K562 (cell line): Measurements from ENCODE around the gene FAM149A. TPM values are rescaled to one million over a fixed set of nuclear protein-coding genes. Genes with fewer than 3 reads are reported as not detected.

ENCODE experiments used
- ARHGAP35 ChIP-seq: fragments of 450-650 bp; IDR thresholded peaks from 2 replicates; pipeline ENCODE4 v1.6.1; 2018; ENCODE audit not compliant: partially characterized antibody
- BCOR ChIP-seq: fragments of 450-650 bp; IDR thresholded peaks from 2 replicates; pipeline ENCODE4 v1.6.1; 2016
- BMI1 ChIP-seq: fragments of 150-350 bp; IDR thresholded peaks from 2 replicates; pipeline ENCODE4 v1.6.1; 2014; ENCODE audit warnings: low read length
- ELF1 ChIP-seq: fragments of 200-800 bp; sonication (Bioruptor generic); IDR thresholded peaks from 2 replicates; pipeline ENCODE4 v1.6.1; 2016; ENCODE audit warnings: missing genetic modification characterization, missing compliant biosample characterization
- MECOM ChIP-seq: fragments of 250-450 bp; sonication (Bioruptor Pico); IDR thresholded peaks from 2 replicates; pipeline ENCODE4 v1.8.0; 2022; ENCODE audit warnings: inconsistent platforms
- NFIX ChIP-seq: fragments of 250-450 bp; sonication (Bioruptor Pico); IDR thresholded peaks from 2 replicates; pipeline ENCODE4 v1.4.0; 2020; ENCODE audit warnings: low read depth, mild to moderate bottlenecking, moderate library complexity
- POLR2G ChIP-seq: fragments of 200-400 bp; formaldehyde crosslinking; IDR thresholded peaks from 2 replicates; pipeline ENCODE4 v1.6.1; 2017; ENCODE audit warnings: low read depth, mild to moderate bottlenecking, antibody characterized with exemption, low read length, moderate library complexity
- RHOXF2B ChIP-seq: fragments of 250-450 bp; sonication (Bioruptor Pico); conservative IDR thresholded peaks from 2 replicates; pipeline ENCODE4 v1.5.1; 2021
- TCFL5 ChIP-seq: fragments of 250-450 bp; sonication (Bioruptor Pico); conservative IDR thresholded peaks from 2 replicates; pipeline ENCODE4 v1.6.1; 2021; ENCODE audit warnings: mild to moderate bottlenecking, moderate library complexity, matching md5 sums
- TRIM28 ChIP-seq: fragments of 450-650 bp; IDR thresholded peaks from 2 replicates; pipeline ENCODE4 v1.6.1; 2017
- ZNF232 ChIP-seq: sonication (generic); formaldehyde crosslinking; IDR thresholded peaks from 2 replicates; pipeline ENCODE4 v1.8.0; 2022; ENCODE audit warnings: mild to moderate bottlenecking, missing genetic modification reagents
- ZNF253 ChIP-seq: fragments of 250-450 bp; sonication (Bioruptor Pico); conservative IDR thresholded peaks from 2 replicates; pipeline ENCODE4 v1.6.1; 2021; ENCODE audit warnings: mild to moderate bottlenecking
- ZNF311 ChIP-seq: fragments of 250-450 bp; sonication (Bioruptor Pico); IDR thresholded peaks from 2 replicates; pipeline ENCODE4 v1.4.0; 2020; ENCODE audit warnings: mild to moderate bottlenecking, moderate library complexity
- ZNF436 ChIP-seq: fragments of 250-450, 450-650 bp; sonication (Bioruptor Pico); formaldehyde crosslinking; IDR thresholded peaks from 2 replicates; pipeline ENCODE4 v1.7.0; 2020; ENCODE audit warnings: mild to moderate bottlenecking
- ZNF696 ChIP-seq: fragments of 250-450 bp; sonication (Bioruptor Pico); conservative IDR thresholded peaks from 2 replicates; pipeline ENCODE4 v1.4.0; 2020; ENCODE audit warnings: mild to moderate bottlenecking, moderate library complexity
- polyA plus RNA-seq, 8 experiments: library from polyadenylated mRNA; depleted of rRNA in 4 of 8; stranded (reverse) in 5 of 8; unstranded in 3 of 8; fragments of >200 nt; fragmentation: Nextera tagmentation in 2 of 8; fragmentation: Illumina TruSeq in 1 of 8; extraction: Ambion mirVana in 2 of 8; extraction: Trizol in 1 of 8; gene quantifications; 2 replicates each; pipeline versions ENCODE4 v1.2.1 to v1.2.3, GENCODE V29; 2011 to 2014; ENCODE audit warnings: inconsistent platforms in 1 of 8, missing spikeins in 1 of 8
- total RNA-seq, 7 experiments: library from RNA; depleted of rRNA in 6 of 7; stranded (reverse); fragments of >200 nt in 6 of 7; fragmentation: Illumina TruSeq in 2 of 7; extraction: Trizol in 2 of 7; gene quantifications; 2 replicates each; pipeline versions ENCODE4 v1.2.1 to v1.2.3, GENCODE V29; 2011 to 2021; ENCODE audit warnings: low replicate concordance in 1 of 7
- TF ChIP-seq, protein P1 (sequence below): fragments of 450-650 bp; conservative IDR thresholded peaks from 2 replicates; pipeline ENCODE4 v1.6.1; 2016; ENCODE audit warnings: missing genetic modification characterization, low read depth, mild to moderate bottlenecking, missing compliant biosample characterization, moderate library complexity
- TF ChIP-seq, protein P2 (sequence below): fragments of 450-650 bp; IDR thresholded peaks from 2 replicates; pipeline ENCODE4 v1.6.1; 2016
- TF ChIP-seq, protein P3 (sequence below): IDR thresholded peaks from 2 replicates; pipeline ENCODE4 v1.6.1; 2012; ENCODE audit warnings: low read depth, low read length, improper control_type of control experiment, borderline replicate concordance
- TF ChIP-seq, protein P4 (sequence below): sonication (generic); IDR thresholded peaks from 2 replicates; pipeline ENCODE4 v1.6.1; 2016
- TF ChIP-seq, protein P5 (sequence below): fragments of 450-650 bp; IDR thresholded peaks from 2 replicates; pipeline ENCODE4 v1.7.0; 2016; ENCODE audit warnings: borderline replicate concordance
- TF ChIP-seq, protein P6 (sequence below): fragments of 450-650 bp; IDR thresholded peaks from 2 replicates; pipeline ENCODE4 v1.6.1; 2017; ENCODE audit warnings: antibody characterized with exemption

FAM149A gene
- total and polyA plus RNA-seq, 9 of the 15 experiments (the other 6 are each of a cell fraction or from before 2014, with no cell fraction given): not detected

DNA sequence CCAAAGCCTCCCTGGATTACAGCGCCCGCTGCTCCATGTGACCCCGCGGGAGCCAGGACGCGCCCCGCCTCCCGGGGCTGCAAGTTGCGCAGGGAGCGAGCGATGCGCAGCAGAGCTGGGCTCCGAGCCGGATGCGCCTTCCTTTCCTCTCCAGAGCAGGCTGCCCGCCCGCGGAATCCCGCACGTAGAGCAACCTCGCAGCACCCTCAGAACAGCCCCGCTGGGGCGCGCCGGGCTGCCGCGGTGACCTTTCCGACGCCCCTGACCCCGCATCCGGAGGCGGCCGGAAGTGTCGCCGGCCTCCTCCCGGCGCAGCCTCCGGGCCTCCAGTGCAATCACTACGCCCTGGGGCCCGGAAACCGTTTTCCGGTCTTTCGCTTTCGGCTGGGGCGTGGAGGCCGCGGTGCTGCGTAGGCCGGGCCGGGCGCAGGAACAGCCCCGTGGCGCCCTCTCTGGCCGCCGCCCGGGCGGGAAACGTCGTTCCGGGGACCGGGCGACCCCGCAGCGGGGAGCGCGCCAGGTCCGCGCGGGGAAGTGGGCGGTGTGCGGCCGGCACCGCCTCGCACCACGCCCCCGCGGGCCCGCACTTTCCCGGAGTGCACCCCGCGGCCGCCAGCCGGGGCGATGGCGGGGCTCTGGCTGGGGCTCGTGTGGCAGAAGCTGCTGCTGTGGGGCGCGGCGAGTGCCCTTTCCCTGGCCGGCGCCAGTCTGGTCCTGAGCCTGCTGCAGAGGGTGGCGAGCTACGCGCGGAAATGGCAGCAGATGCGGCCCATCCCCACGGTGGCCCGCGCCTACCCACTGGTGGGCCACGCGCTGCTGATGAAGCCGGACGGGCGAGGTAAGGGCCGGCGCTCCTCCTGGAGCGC is 86.9 kb downstream of the FAM149A start, which contains the start of gene CYP4V2 (continued):
- TF ChIP-seq, protein P1, sequence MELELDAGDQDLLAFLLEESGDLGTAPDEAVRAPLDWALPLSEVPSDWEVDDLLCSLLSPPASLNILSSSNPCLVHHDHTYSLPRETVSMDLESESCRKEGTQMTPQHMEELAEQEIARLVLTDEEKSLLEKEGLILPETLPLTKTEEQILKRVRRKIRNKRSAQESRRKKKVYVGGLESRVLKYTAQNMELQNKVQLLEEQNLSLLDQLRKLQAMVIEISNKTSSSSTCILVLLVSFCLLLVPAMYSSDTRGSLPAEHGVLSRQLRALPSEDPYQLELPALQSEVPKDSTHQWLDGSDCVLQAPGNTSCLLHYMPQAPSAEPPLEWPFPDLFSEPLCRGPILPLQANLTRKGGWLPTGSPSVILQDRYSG: no peak
- TF ChIP-seq TRIM28 (no peak), BMI1 (no peak), MECOM (CRISPR knock-in tag) (no peak), ZNF696 (no peak), RHOXF2B (CRISPR knock-in tag) (no peak), POLR2G (peak; percentile 88), ARHGAP35 (no peak), ELF1 (tag) (peak; percentile 94), BCOR (peak; percentile 19; the same call in 1 of the 2 replicates), TCFL5 (CRISPR knock-in tag) (no peak), ZNF311 (no peak), ZNF232 (CRISPR knock-in tag) (no peak), ZNF253 (CRISPR knock-in tag) (no peak), NFIX (no peak), ZNF436 (no peak)
- TF ChIP-seq, protein P2, sequence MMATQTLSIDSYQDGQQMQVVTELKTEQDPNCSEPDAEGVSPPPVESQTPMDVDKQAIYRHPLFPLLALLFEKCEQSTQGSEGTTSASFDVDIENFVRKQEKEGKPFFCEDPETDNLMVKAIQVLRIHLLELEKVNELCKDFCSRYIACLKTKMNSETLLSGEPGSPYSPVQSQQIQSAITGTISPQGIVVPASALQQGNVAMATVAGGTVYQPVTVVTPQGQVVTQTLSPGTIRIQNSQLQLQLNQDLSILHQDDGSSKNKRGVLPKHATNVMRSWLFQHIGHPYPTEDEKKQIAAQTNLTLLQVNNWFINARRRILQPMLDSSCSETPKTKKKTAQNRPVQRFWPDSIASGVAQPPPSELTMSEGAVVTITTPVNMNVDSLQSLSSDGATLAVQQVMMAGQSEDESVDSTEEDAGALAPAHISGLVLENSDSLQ: no peak
- TF ChIP-seq, protein P3, sequence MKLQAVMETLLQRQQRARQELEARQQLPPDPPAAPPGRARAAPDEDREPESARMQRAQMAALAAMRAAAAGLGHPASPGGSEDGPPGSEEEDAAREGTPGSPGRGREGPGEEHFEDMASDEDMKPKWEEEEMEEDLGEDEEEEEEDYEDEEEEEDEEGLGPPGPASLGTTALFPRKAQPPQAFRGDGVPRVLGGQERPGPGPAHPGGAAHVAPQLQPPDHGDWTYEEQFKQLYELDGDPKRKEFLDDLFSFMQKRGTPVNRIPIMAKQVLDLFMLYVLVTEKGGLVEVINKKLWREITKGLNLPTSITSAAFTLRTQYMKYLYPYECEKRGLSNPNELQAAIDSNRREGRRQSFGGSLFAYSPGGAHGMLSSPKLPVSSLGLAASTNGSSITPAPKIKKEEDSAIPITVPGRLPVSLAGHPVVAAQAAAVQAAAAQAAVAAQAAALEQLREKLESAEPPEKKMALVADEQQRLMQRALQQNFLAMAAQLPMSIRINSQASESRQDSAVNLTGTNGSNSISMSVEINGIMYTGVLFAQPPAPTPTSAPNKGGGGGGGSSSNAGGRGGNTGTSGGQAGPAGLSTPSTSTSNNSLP: no peak
- TF ChIP-seq, protein P4, sequence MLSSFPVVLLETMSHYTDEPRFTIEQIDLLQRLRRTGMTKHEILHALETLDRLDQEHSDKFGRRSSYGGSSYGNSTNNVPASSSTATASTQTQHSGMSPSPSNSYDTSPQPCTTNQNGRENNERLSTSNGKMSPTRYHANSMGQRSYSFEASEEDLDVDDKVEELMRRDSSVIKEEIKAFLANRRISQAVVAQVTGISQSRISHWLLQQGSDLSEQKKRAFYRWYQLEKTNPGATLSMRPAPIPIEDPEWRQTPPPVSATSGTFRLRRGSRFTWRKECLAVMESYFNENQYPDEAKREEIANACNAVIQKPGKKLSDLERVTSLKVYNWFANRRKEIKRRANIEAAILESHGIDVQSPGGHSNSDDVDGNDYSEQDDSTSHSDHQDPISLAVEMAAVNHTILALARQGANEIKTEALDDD: no peak
- TF ChIP-seq, protein P5, sequence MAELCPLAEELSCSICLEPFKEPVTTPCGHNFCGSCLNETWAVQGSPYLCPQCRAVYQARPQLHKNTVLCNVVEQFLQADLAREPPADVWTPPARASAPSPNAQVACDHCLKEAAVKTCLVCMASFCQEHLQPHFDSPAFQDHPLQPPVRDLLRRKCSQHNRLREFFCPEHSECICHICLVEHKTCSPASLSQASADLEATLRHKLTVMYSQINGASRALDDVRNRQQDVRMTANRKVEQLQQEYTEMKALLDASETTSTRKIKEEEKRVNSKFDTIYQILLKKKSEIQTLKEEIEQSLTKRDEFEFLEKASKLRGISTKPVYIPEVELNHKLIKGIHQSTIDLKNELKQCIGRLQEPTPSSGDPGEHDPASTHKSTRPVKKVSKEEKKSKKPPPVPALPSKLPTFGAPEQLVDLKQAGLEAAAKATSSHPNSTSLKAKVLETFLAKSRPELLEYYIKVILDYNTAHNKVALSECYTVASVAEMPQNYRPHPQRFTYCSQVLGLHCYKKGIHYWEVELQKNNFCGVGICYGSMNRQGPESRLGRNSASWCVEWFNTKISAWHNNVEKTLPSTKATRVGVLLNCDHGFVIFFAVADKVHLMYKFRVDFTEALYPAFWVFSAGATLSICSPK: no peak
- TF ChIP-seq, protein P6, sequence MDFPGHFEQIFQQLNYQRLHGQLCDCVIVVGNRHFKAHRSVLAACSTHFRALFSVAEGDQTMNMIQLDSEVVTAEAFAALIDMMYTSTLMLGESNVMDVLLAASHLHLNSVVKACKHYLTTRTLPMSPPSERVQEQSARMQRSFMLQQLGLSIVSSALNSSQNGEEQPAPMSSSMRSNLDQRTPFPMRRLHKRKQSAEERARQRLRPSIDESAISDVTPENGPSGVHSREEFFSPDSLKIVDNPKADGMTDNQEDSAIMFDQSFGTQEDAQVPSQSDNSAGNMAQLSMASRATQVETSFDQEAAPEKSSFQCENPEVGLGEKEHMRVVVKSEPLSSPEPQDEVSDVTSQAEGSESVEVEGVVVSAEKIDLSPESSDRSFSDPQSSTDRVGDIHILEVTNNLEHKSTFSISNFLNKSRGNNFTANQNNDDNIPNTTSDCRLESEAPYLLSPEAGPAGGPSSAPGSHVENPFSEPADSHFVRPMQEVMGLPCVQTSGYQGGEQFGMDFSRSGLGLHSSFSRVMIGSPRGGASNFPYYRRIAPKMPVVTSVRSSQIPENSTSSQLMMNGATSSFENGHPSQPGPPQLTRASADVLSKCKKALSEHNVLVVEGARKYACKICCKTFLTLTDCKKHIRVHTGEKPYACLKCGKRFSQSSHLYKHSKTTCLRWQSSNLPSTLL: no peak
